Uterus (tissue), 2 donors: ENCODE measurements around the gene ATAD2B.

Source experiments
- POLR2A ChIP-seq, 2 donors: fragments of 450-650 bp; IDR thresholded peaks; one replicate each; pipeline ENCODE4 v1.6.1; 2016; ENCODE audit warnings: antibody characterized with exemption in 2 of 2, mild to moderate bottlenecking in 1 of 2, moderate library complexity in 1 of 2
- TF ChIP-seq, protein P1 (sequence below), 4 experiments: fragments of 200-600 bp in 2 of 4; fragments of 450-650 bp in 2 of 4; sonication (generic) in 2 of 4; IDR thresholded peaks; one replicate each; pipeline ENCODE4 v1.5.1; 2016 to 2019; ENCODE audit warnings: antibody characterized with exemption in 4 of 4, mild to moderate bottlenecking in 2 of 4, moderate library complexity in 1 of 4

DNA sequence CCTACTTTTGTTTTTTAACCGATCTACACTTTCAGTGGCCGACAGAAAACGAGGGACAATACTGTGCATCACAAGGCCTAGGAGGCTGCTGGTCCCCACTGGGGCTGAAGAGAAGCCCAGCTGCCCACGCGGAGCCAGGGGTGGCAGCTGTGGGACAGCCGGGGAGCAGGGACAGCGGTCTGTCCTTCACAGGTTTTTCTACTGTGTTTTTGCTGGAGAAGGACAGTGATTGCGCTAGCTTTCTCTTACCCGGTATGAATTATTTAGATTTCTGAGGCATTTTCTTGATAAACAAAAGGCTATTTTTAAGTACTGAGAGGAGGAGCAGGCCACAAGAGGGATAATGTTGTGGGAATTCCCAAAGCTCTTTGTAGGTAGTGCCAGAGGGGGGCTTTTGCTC lies 219.8 kb downstream of the ATAD2B start:
- TF ChIP-seq, protein P1, sequence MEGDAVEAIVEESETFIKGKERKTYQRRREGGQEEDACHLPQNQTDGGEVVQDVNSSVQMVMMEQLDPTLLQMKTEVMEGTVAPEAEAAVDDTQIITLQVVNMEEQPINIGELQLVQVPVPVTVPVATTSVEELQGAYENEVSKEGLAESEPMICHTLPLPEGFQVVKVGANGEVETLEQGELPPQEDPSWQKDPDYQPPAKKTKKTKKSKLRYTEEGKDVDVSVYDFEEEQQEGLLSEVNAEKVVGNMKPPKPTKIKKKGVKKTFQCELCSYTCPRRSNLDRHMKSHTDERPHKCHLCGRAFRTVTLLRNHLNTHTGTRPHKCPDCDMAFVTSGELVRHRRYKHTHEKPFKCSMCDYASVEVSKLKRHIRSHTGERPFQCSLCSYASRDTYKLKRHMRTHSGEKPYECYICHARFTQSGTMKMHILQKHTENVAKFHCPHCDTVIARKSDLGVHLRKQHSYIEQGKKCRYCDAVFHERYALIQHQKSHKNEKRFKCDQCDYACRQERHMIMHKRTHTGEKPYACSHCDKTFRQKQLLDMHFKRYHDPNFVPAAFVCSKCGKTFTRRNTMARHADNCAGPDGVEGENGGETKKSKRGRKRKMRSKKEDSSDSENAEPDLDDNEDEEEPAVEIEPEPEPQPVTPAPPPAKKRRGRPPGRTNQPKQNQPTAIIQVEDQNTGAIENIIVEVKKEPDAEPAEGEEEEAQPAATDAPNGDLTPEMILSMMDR (IDR thresholded peaks at IDR 0.05): no peak
- no peak for TF ChIP-seq POLR2A (IDR thresholded peaks at IDR 0.05)
